COLO668 (cell line): Measurements from ENCODE around the gene ADAMTS7.
"Not testable (repeated sequence)": the region's sequence is repeated elsewhere in the genome, so short reads cannot be mapped to it uniquely, and the experiment has no call there.

Experiments
- DNase-seq: peaks from one replicate; lab custom pipeline; 2025; ENCODE audit not compliant: unreplicated experiment; lab: John Stamatoyannopoulos, UW

ADAMTS7 gene

DNA sequence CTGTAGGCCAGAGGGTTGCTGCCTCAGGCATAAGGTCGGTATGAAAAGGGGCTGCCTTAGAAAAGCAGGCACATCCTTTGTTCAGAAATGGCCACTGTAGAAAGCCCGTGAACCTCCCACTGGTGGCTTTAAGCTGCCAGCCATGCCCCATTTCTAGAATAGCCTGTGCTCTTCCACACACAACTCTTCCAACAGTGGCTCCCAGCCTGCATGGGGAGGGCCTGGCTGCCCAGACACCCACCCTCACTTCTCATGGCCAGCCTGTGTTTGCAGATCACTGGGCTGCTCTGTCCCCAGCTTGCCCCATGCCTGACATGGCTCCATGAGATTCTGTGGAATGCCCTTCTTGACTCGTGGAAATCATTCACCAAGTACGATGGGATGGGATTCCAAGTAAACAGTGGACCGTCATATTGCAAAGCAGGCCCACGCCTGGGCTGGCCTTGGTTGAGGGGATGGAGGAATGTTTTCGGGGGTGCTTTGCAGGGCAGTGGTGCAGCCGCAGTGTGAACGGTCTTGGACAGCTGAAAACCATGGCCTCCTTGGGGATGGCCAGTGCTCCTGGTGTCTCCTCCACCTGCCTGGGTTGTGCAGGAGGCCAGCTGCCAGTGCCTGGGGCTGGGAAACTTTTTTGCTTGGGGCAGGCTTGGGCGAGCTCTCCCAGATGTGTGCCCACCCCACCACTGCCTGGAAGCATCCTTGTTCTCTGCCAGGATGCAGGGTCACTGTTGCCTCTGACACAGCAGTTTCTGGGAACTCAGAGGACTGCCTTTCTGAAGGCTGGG lies 57.3 kb downstream of the ADAMTS7 start:
- DNase-seq: not testable (repeated sequence)

DNA sequence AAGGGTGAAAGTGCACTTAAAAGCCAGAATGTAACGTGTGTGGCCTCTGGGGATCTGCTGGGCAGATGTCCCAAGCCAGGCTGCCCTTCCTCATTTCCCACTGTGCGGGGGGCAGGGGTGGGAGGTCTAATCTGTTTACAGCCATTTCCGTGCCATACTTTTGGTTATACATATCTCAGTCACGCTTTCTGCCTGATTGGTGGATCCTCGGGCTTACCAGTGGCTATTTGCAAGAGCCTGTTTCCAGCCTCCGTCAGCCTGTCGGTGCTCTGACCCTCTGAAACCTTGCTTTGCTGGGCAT lies 58.0 kb downstream of the ADAMTS7 start:
- not testable (repeated sequence) for DNase-seq

DNA sequence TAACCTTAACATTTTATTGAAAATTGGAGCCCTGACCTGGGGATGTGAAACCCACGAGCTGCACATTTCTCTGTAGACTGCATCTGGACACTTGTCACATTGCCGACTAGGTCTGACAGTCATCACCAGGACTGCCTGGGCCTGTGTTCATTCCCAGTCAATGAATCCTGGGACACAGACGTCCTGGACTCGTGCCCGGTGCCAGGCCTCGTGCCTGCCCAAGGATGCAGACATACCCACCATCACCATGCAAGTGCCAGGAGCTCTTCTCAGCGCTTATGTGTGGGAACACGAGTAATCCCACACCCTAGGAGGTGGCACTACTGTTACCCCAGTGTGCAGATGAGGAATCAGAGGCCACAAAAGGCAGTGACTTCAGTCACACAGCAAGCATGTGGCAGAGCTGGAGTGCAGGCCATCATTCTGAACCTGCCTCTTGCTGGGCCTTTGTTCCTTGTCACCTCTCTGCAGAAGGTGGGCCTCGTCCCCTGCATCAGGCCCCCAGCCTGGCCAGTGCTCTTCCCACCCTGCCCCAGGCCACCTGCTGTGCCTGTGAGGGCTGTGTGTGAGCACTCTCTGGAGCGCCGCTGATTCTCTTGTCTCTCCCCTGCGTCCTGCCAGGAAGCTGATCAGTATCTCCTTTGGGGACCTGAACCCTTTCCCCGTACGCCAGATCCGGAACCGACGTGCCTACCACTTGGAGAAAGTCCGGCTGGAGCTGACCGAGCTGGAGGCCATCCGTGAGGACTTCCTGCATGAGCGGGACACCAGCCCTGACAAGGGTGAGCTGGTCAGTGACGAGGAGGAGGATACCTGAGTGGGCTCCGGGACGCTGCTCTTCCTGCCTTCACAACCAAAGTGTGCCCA lies 58.5 kb downstream of the ADAMTS7 start:
- DNase-seq: no peak

DNA sequence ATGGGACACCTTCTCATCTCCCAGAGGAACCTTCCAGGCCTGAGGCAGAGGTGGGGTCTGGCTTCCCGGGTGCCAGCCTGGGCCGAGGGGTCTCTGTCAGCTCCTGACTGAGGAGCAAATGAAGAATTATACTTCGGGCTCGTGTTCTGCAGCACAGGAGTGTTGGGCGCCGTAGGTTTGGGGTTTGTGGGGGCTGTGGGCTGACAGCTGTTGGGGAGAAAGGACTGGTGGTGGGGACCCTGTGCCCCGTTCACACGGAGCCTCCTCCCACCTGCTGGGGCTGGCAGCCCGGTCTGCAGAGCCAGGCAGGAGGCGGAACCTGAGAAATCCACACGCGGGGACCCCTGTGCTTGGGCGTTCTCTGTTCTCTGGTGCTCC lies 59.7 kb downstream of the ADAMTS7 start:
- no peak for DNase-seq

DNA sequence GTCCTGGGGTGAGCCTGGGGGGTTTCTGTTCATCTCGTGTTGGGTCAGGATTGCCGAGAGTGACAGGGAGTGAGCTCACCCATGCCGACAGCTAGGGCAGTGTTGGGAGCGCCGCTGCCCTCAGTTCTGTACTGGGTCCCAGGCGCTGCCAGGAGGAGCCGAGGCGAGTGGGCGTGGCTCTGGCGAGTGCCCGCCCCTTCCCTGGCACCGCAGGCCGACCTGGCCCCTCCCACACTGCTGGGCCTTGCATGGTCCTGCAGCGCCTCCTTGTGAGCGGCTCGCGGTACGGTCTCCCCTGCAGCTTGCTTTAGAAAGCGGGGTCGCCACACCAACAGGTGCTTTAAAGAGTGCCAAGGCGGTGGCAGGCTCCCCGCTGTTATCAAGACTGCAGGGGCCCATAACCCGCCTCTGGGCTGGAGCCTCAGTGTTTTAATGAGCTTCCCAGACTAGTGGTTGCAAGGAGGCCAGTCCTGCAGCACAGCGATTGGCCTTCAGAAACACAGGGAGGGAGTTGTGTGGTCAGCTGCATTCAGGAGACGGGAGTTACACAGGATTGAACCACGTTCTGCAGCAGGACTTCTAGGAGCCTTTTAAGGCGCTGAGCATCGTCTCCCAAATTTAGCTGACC lies 60.2 kb downstream of the ADAMTS7 start:
- peak; percentile 83 for DNase-seq

DNA sequence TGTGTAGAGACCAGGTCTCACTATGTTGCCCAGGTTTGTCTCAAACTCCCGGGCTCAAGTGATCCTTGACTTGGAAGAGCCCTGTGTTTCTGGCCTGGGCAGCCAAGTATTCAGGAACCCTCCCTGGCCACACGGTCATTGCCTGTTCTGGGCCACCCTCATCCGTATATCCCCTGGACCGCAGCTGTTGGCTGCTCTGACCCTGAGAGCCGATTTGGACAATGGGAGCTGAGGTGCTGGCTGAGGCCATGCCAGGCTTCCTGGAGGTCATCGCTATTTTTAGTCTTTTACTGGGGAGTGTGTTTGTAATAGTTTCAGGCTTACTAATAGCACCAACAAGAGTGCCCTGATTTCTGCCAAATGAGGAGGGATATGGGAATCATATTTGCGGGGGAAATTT lies 60.7 kb downstream of the ADAMTS7 start:
- no peak for DNase-seq

DNA sequence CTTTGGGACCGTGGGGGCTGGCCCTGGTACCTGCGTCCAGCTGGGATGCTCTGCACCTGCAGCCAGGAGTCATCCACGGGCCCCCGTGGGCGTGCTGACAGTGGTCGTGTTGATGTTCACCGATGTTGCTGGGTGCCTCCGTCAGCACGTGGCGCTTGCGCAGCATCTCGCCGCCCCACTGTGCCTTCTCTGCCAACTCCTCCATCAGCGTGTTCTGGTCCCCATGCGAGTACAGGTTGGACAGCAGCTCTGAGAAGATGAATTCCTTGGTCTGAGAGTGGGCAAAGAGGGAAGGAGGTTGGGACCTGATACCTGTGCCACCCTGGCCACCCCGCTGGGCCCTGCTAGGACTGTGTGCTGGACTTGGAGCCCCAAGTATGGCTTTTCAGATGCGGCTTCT lies 61.4 kb downstream of the ADAMTS7 start:
- DNase-seq: no peak

DNA sequence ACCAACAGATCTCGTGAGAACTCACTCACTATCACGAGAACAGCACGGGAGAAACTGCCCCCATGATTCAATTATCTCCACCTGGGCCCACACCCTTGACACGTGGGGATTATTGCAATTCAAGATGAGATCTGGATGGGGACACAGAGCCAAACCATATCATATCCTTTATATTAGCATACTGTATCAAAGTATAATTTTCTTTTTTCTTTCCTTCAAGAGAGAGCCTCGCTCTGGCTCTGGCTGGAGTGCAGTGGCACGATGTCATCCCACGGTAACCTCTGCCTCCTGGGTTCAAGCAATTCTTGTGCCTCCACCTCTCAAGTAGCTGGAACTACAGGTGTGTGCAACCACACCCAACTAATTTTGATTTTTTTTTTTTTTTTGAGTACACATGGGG lies 63.4 kb downstream of the ADAMTS7 start:
- not testable (repeated sequence) for DNase-seq

DNA sequence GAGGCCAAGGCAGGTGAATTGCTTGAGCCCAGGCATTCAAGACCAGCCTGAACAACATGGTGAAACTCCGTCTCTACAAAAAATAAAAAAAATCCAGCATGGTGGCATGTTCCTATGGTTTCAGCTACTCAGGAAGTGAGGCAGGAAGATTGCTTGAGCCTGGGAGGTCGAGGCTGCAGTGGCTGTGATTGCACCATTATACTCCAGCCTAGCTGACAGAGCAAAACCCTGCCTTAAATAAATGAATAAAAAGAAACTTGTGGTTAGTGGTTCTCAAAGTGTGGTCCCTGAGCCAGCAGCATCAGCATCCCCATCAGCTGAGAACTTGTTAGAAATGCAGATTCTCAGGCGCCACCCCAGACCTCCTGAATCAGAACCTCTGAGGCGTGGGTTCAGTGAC lies 69.6 kb downstream of the ADAMTS7 start:
- not testable (repeated sequence) for DNase-seq

DNA sequence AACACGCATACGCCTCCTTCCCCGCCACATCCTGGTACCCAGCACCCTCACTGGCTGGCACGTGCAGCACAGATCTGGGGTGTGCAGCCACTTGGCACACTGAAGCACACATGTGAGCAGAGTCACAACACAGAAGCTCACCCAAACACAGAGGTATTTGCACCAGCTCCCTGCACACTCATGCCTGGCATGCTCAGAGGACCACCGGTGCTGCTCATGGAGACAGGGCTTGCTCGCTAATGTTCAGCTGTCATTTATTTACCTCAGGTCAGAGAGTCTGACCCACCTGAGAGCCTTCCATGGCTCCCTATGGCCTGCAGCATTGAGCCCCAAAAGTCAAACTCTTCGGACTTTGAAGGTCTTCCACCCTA lies 70.4 kb downstream of the ADAMTS7 start:
- DNase-seq: no peak

DNA sequence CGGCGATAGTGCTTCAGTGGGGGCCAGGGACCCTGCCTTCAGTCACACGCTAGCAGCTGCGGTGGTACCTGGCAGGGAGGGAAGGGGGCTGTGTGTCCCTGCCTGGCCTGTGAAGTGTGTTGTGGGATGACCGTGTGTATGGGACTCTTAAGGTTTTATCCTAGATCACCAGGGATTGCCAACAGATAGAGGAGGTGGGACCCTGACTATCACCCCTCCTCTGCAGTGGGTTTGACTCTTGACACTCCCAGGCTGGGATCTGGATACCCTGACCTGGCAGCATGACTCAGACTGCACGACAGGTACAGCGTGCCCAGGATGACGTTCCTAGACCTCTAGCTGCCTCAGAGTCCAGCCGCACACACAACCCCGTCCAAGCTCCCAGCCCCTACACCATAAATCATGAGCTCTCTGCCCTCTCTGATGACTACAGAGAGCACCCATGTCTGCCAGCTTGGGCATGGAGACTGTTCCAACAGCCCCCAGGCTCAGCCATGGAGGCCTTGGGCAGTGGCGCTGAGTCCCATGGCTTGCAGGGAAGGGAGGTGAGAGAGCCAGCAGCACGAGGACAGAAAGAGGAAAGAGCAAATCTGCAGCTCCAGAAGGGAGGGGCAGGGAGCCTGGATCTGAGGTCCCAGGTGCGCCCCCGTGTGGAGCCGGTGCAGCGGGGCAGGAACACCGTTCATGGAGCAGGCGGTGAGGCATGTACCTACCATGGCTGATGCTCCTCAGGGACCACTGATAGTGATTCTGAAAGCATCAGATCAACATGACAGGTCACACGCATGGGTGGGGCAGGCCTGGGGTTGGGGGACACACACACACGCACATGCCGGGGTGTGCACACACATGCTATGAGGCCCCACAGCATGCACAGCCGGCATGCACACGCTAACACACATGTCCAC lies 71.0 kb downstream of the ADAMTS7 start:
- peak; percentile 64 for DNase-seq

DNA sequence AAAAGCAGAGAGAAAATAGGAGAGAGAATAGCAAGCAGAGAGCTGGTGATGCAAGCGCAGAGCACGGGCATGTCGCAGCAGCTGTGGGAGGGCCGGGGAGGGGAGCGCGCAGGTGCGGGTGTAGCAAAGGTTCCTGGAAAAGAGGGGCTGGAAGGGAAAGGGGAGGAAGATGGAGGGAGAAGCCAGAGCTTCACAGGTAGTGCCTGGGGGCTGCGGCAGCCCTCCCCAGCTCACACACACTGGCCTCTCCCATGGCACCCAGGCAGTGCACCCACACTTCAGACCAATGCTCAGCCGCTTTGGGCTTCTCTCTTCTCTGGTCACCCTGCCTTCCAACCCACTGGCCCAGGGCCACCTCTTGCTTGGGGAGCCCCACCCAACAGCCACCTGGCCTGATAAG lies 72.1 kb downstream of the ADAMTS7 start:
- no peak for DNase-seq

DNA sequence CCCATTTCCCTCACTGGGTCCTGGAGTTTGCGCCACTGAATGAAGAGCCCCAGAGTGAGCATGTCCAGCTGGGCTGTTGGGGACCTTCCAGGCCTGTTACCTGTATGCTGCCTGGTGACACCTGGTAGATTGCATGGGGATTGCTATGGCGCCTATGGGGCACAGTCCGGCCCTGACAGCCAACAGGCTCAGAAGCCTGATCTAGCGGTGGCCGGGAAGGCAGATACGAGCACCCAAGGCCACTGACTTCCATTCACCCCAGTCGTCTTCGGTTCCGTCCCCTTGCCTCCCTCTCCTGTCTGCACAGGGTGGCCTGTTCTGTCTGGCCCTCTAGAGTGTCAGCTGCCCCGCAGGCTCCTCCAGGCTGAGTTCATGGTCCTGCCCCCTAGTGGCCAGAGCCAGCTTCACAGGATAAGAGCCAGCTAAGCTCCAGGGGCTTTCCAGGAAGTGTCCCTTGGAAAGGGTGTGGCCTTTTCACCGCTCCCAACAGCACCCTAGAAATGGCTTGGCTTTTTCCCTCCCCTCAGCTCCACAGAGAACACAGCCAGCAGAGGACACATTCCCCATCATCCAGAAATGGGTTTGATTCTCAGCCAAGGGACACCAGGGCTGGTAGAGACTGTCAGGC lies 73.2 kb downstream of the ADAMTS7 start:
- DNase-seq: peak; percentile 55

DNA sequence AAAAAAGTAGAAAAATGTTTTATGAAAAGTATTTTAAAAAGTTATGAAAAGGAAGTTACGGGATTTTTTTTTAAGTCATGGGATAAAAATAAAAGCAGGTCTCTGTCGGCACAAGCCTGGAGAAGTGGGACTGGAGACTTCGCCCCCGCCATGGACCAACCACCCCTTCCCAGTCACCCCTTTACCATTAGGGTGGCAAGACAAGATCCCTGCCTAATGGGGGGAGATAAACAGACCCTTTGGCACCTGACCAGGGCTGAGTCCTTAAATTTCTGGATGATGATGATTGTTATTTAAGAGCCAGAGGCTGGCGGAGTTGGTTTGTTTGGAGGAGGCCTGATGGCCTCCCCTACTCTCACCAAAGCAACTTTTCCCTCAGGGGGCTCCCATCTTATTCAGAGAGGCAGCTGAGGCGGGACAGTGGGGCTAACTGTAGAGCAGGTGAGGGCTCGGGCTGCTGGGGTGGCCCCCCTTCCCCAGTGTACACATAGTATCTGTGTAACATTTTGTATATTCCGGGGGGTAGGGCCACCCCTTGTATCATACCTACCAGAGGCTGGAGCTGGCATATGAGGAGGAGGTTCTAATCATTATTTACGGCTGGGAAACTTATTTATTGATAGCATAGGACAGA lies 74.0 kb downstream of the ADAMTS7 start:
- no peak for DNase-seq

DNA sequence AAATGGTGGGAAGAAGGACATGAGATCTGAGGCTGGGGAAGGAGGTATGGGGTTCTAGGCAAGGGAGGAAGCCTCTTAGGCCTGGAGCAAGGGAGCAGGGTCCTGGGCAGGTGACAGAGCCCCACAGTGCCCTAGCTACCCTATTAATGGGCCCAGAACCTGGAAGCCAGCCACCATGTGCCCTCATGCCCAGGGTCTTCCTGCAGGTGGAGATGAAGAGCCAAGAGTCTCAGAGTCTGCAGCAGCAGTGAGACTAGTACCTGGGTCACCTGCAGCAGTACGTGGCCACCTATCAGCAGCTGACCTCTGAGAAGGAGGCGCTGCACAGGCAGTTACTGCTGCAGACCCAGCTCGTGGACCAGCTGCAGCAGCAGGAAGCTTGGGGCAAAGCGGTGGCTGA lies 75.0 kb downstream of the ADAMTS7 start:
- not testable (repeated sequence) for DNase-seq

DNA sequence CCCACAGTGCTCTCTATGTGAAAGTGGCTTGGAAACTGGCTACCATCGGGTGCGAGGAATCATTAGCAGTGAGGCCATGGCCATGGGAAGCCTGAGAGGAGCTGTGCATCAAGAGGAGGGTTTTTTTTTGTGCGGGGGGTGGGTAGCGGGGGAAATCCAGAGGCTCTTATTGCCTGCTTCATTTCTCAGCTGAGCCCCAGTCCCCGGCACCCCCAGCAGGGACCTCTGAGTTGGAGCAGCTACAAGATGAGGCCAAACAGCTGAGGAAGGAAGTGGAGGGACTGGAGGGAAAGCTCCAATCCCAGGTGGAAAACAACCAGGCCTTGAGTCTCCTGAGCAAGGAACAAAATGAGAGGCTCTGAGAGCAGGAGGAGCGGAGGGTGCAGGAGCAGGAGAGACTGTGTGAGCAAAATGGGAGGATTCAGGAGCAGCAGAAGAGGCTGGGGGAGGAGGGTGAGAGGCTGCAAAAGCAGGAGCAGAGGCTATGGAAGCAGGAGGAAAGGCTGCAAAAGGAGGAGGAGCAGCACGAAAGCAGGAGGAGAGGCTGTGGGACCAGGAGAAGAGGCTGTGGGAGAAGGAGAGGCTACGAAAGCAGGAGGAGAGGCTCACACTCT lies 76.7 kb downstream of the ADAMTS7 start:
- DNase-seq: no peak

DNA sequence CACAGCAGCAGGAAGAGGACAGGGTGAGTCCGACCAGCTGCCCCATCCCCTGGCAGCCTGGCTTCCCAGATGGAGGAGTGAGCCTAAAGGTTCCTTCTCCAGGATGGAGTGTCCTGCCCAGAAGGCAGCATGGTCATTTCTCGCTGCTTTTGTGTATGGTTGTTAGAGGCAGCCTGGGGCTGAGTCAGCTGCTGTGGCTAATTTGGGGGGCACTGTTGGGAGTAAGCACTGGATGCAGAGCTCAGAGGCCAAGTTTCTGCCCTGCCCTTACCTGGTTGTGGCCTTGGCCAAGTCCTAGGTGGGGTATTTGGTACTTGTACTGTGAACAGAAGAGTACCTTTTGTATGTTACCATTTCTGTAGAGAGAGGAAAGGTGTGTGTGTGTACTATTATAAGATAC lies 78.6 kb downstream of the ADAMTS7 start:
- DNase-seq: no peak

DNA sequence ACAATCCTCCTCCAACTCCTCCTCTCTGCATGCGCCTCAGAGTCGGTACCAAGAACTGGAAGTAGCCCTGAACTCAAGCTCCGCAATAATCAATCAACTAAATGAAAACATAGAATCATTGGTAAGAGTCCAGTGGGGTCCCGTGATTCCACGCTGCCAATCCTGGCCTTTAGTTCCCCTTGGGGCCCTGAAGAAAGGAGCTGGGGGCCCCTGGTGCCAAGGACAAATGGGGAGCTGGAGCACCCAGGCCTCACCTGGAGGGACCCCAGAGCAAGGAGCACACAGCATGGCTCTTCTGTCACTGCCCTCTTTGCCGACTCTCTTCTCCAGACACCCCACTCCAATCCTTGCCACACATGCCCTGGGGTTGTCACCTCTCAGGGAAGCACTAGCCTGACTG lies 80.3 kb downstream of the ADAMTS7 start:
- DNase-seq: no peak

DNA sequence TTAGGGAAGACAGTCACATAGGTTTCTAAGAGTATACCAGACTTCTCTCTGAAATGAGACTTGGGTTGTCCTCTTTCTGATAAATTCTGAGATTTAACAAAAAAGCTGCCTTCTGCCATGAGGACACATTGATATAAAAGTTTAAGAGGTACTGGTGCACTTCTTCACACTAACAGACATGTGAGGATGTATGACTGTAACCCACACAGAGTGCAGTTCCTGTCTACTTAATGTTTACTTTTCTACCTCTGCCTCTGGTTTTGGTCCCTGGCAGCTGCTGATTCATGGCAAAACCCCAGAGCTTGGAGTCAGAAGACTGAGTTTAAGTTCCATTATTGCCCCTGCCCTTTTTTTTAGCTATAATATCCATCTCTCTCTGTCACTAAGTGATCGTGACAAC lies 82.8 kb downstream of the ADAMTS7 start:
- not testable (repeated sequence) for DNase-seq

DNA sequence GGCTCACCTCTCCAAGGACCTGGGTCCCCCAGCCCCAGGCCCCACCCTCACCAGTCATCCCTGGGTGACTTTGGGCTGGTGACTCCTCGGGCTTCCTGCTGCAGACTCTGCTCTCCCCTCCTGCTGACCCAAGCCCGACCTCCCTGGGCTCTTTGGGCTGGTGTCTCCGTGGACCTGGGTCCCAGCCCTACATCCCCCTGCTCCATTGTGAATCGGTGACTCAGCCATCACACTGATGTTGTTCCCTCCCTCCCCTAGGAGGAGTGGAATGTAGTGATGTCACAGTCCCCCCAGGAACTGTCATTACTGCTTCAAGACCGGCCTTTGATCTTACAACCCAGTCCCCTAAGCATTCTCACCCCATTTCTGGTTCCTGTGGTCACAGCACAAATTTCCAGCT lies 83.7 kb downstream of the ADAMTS7 start:
- no peak for DNase-seq
